GM12801 (cell line): Measurements from ENCODE around the gene ARHGAP29.

Source experiments
- CTCF ChIP-seq: IDR thresholded peaks from one replicate; pipeline ENCODE4 v1.5.1; 2011; ENCODE audit warnings: control low read depth; ENCODE audit not compliant: insufficient read length; ENCODE audit errors: extremely low read depth

Gene ARHGAP29

GRCh38 chr1:94237291-94238226, at the start of gene ARHGAP29:
Gene ARHGAP29, minus strand, starts transcription at chr1:94237584. Its CDS starts 5,973 bp downstream, at chr1:94231611.
- no peak for TF ChIP-seq CTCF

- TF ChIP-seq CTCF, result no peak
Measured at GRCh38 chr1:94286864-94287437, 49.6 kb upstream of the ARHGAP29 start.

GRCh38 chr1:94285031-94285654, 47.8 kb upstream of the ARHGAP29 start:
- no peak for TF ChIP-seq CTCF

- TF ChIP-seq CTCF, result no peak
Measured at GRCh38 chr1:94284476-94284875, 47.1 kb upstream of the ARHGAP29 start.

GRCh38 chr1:94283462-94283861, 46.1 kb upstream of the ARHGAP29 start:
- TF ChIP-seq CTCF, result no peak

GRCh38 chr1:94282143-94282711, 44.8 kb upstream of the ARHGAP29 start:
- no peak for TF ChIP-seq CTCF

GRCh38 chr1:94281361-94282142, 44.2 kb upstream of the ARHGAP29 start:
- TF ChIP-seq CTCF, result no peak
